Endothelial cell of umbilical vein (primary cell): Measurements from ENCODE around the gene NBEAL2.

Source experiments
- CTCF ChIP-seq, 2 donors: IDR thresholded peaks; 1 replicate in 1 of 2; 2 replicates in 1 of 2; pipeline ENCODE4 v1.5.1; 2011; ENCODE audit warnings: low read length in 2 of 2, mild to moderate bottlenecking in 2 of 2, moderate library complexity in 2 of 2, control low read depth in 1 of 2, inconsistent platforms in 1 of 2, low read depth in 1 of 2; ENCODE audit not compliant: insufficient read depth in 1 of 2; ENCODE audit errors: extremely low read depth in 1 of 2
- EZH2 ChIP-seq: IDR thresholded peaks from 2 replicates; pipeline ENCODE4 v1.6.1; 2012; ENCODE audit warnings: borderline replicate concordance, low read depth, mild to moderate bottlenecking, moderate library complexity, low read length, inconsistent platforms; ENCODE audit not compliant: severe bottlenecking
- FOS ChIP-seq: IDR thresholded peaks from 2 replicates; pipeline ENCODE4 v1.6.1; 2011; ENCODE audit warnings: mild to moderate bottlenecking, low read length, moderate library complexity, borderline replicate concordance; ENCODE audit not compliant: insufficient read depth
- GATA2 ChIP-seq: IDR thresholded peaks from 2 replicates; pipeline ENCODE4 v1.7.0; 2011; ENCODE audit warnings: low read depth, mild to moderate bottlenecking, moderate library complexity, mixed read lengths, low read length; ENCODE audit not compliant: insufficient read length, insufficient read depth
- JUN ChIP-seq: IDR thresholded peaks from 2 replicates; pipeline ENCODE4 v1.6.1; 2011; ENCODE audit warnings: borderline replicate concordance, low read depth; ENCODE audit not compliant: insufficient read length, insufficient read depth
- MYC ChIP-seq: IDR thresholded peaks from one replicate; pipeline ENCODE4 v1.6.1; 2011; ENCODE audit warnings: mild to moderate bottlenecking, low read depth, low read length
- POLR2A ChIP-seq: IDR thresholded peaks from 2 replicates; pipeline ENCODE4 v1.6.1; 2012; ENCODE audit warnings: low read depth, mild to moderate bottlenecking, control low read depth, low read length
- POLR2AphosphoS5 ChIP-seq: IDR thresholded peaks from 2 replicates; pipeline ENCODE4 v1.6.1; 2012; ENCODE audit warnings: low read depth, mild to moderate bottlenecking, control low read depth, low read length, moderate library complexity; ENCODE audit not compliant: insufficient read depth
- TF ChIP-seq, protein P1 (sequence below): IDR thresholded peaks from 2 replicates; pipeline ENCODE4 v1.6.1; 2011; ENCODE audit not compliant: insufficient read depth, insufficient read length

- no peak for TF ChIP-seq POLR2AphosphoS5
- TF ChIP-seq CTCF (IDR thresholded peaks at IDR 0.05; ENCODE audit: extremely low read depth in 1 of 2, insufficient read depth in 1 of 2, low read depth in 1 of 2, low read length in 2 of 2): no peak
- TF ChIP-seq, protein P1, sequence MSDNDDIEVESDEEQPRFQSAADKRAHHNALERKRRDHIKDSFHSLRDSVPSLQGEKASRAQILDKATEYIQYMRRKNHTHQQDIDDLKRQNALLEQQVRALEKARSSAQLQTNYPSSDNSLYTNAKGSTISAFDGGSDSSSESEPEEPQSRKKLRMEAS: no peak
- no peak for TF ChIP-seq MYC
- TF ChIP-seq POLR2A: no peak
- TF ChIP-seq EZH2: no peak
- no peak for TF ChIP-seq GATA2
- TF ChIP-seq JUN: no peak
- no peak for TF ChIP-seq FOS
These were observed 562 bp downstream of the NBEAL2 start for GRCh38 chr3:46979958-46980497.
